D721Med (cell line): Measurements from ENCODE around the gene IGSF8.

Experiments
- DNase-seq: peaks from one replicate; pipeline ENCODE4 v3.0.0; 2011; ENCODE audit warnings: low spot score; ENCODE audit not compliant: insufficient read length
- FAIRE-seq: peaks from 2 replicates; lab custom pipeline; 2011; peaks lifted over from hg19 to GRCh38; lab: Jason Lieb, UNC
- CTCF ChIP-seq: IDR thresholded peaks from 2 replicates; pipeline ENCODE4 v1.5.1; 2012; ENCODE audit warnings: mild to moderate bottlenecking, control low read depth; ENCODE audit not compliant: insufficient read depth; ENCODE audit errors: missing control alignments

Gene IGSF8

GRCh38 chr1:160130939-160131338 is 32.5 kb upstream of the IGSF8 start:
- TF ChIP-seq CTCF = no peak
- DNase-seq = no peak
- no peak for FAIRE-seq

GRCh38 chr1:160130486-160130885 is 32.1 kb upstream of the IGSF8 start:
- TF ChIP-seq CTCF = no peak
- FAIRE-seq = no peak
- DNase-seq = no peak

GRCh38 chr1:160129966-160130365 is 31.5 kb upstream of the IGSF8 start:
- TF ChIP-seq CTCF = no peak
- FAIRE-seq = no peak
- DNase-seq = no peak

GRCh38 chr1:160129558-160129957 is 31.1 kb upstream of the IGSF8 start:
- DNase-seq (no peak), FAIRE-seq (no peak)
- TF ChIP-seq CTCF = no peak

GRCh38 chr1:160129046-160129445 is 30.6 kb upstream of the IGSF8 start:
- TF ChIP-seq CTCF = no peak
- DNase-seq = no peak
- FAIRE-seq = no peak

- FAIRE-seq (no peak), DNase-seq (no peak)
- TF ChIP-seq CTCF = no peak
These were observed 30.2 kb upstream of the IGSF8 start for GRCh38 chr1:160128636-160129035.

- no peak for TF ChIP-seq CTCF
- DNase-seq = no peak
- FAIRE-seq = no peak
These were observed 29.6 kb upstream of the IGSF8 start for GRCh38 chr1:160127865-160128523.
